Raji (cell line): ENCODE results near the gene BLMH.

Experiments used
- POLR2A ChIP-seq: IDR thresholded peaks from 2 replicates; pipeline ENCODE4 v1.6.1; 2011; ENCODE audit warnings: low read depth, low read length, control low read depth; ENCODE audit not compliant: insufficient read depth

Gene BLMH

DNA sequence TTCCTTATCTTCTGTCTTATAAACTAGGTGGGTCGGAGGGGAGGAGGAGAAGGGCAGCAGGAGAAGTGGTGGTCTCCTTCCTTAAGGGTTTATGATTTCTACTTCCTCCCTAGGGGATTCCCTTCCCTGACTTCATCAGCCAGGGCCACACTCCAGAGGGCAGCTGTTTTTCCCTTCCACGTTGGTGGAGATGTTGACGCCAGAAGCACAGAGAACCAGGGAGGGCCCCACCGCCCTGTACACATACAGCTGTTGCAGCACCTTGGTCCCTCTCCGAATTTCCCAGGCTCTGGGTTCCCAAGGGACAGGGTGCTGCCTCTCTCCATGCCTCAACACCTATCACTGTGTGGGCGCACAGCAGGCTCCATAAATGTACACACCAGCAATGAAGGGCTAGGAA is 50.7 kb downstream of the BLMH start:
- TF ChIP-seq POLR2A = no peak

DNA sequence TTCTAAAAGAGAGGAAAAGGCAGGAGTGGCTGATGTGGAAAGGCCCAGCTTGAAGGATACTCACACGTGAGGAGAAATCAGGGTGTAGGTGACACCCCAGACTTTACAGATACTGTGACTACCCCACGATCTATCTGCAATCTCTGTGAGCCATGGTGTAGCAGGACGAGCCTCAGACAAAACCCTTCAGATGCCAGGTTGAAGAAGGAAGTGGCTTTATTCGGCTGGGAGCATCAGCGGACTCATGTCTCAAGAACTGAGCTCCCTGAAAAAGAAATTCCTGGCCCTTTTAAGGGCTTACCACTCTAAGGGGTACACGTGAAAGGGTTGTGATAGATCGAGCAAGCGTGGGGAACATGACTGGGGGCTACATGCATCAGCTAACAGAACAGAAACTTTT is 51.6 kb downstream of the BLMH start:
- TF ChIP-seq POLR2A = no peak

DNA sequence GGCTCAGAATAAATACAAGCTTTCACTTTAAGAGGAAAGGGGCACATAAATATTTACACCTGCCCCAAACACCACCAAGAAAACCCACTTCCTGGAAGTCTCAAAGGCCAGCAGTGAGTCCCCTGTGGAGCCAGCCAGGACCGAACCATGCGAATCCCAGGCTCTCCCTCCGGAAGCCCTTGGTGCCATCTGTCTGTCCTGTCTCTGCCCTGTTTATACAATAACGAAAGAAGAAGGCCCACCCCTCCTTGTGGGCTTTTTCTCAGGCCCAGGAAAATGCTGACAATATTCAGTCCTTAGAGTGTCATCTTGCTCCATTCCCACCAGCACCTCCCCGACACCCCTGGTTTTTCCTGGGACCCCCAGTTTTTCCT is 52.7 kb downstream of the BLMH start:
- no peak for TF ChIP-seq POLR2A

DNA sequence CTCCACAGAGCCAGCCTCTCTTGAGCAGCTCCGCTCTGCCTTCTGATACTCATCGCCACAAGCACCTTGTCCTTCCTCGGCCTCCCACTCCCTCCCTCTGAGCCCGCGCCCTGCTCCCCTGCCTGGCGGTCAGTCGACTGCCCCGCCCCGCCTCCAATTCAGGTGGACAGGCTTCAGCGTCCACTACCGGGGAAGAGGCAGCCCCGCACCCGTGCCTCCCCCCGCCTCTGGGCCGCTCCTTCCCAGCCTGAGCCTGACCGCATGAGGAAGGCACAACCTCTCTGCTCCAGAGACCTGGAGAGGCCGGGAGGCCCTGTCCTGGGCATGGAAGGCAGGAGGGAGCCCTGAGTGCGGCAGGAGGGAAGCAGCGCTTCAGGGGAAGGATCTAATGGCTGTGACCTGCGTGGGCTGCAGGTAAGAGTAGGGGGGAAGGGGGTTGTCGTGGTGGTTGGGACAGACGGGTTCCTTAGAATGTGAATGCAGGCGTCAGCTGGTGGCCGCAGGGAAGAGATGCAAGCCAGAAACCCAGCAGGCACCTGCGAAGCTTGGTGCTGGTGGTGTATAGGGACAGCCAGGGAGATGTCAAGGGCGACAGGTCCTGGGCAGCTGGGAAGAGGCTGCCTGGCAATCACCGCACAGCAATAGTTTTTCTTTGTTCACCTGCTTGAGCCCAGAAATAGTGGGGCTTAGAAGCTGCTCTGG is 53.2 kb downstream of the BLMH start:
- no peak for TF ChIP-seq POLR2A

DNA sequence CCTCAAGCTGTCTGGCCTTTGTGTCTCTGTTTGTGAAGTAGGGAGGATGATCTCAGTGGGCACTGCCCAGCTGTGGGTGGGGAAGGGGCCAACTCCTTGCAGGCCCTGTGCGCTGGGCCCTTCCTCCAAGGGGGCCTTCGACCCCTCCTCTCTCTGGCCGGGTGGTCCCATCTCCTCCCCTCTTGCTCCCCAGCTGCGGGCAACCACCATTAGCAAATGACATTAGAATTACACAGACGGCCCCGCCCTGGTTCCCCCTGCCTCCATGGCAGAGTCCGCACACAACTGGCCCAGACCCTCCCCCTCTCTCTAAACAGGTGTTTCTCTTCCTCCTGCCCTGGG is 53.8 kb downstream of the BLMH start:
- TF ChIP-seq POLR2A = no peak

DNA sequence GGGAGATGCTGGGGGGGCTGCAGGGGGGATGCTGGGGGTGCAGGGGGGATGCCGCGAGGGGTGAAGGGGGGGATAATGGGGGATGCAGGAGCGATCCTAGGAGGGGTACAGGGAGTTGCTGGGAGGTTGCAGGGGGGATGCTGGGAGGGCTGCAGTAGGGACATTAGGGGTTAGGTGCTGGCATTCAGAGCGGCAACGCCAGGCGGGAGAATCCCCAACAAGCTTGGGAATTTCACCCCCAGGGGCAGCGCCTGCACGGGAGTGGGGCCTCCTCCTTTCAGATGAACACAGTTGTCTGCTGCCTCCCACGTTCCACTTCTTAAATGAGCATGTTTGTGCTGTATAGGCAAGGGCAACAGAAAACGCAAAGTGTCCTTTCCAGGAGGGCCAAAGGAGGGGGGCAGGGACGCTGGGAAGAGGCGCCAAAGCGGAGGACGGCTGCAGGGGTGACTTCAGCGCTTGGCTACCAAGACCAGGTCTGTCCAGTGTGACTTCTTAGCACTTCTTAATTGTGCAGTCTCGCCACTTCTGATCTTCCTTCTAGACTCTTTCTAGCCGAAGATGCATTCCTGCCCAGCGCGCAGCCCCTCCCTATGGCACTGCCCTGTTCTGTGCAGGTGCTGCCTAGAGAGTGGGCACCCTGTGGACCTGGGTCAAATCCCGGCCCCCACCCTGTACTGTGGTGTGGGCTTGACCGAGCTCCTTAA is 54.3 kb downstream of the BLMH start:
- no peak for TF ChIP-seq POLR2A

DNA sequence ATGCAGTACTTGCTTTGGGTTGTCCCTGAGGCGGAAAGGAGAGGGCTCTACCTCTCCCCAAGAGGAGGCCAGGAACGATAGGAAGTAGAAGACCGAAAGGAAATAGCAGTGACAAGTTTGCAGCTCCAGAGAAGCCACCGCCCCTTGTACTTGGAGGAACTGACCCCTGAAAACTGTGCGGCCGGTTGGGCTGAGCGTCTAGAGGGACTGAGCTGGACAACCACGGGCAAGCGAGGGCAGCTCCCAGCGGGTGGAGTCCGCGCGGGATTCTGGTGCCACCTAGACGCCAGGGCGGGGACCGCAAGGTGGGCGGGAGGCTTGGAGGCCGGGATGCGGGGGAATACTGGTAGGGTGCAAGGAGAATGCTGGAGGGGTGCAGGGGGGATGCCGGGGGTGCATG is 55.0 kb downstream of the BLMH start:
- no peak for TF ChIP-seq POLR2A

DNA sequence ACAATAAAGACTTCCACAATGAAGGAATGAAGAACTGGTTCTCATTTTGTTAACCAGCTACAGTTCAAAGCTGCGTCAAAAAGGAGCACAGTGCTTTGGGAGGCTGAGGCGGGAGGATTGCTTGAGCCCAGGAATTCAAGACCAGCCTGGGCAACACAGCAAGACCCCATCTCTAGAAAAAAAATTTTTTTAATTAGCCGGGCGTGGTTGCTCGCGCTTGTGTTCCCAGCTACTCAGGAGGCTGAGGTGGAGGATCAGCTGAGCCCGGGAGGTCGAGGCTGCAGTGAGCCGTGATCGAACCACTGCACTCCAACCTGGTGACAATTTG is 55.5 kb downstream of the BLMH start:
- TF ChIP-seq POLR2A = no peak

DNA sequence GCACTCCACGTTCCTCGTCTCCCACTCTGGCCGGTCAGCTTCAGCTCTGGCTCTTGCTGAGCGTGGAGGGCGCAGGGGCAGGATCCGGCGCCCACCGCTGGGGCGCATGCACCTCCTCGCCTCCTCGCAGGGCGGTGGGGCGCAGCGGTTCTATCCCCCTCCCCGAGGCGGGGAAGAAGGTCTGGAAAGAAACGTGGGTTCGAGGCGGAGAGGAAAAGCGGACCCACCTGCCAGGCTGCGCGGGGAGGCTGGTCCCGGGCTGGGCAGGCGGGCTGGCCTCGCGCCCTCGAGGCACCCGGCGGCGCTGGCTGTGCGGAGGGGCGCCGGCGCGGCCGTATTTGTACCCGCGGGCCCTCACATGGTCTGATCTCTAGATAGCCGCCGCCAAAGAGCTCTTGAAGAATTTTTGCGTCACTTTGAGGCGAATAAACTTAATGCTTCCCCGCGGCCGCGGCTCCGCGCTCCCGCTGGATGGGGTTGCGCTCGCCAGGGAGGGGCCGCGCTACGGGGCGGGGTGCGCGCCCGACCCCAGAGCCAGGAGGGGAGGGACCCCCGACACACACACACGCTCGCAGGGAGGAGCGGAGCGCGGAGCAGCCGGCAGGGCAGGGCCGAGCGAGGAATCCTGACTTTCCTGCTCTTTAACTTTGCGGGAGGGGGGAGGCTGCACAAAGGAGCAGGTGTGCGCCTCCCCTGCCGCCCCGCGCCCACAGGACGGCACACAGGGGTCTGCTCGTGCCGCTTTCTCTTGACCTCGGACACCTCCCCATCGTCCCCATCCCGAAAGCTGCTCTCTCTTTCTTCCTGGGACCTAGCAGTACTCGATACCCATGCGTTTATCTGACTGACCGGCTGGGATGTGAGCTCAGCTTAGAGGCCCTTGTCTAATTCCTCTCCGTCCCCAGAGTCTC is 56.1 kb downstream of the BLMH start, which contains the start of gene SLC6A4:
SLC6A4 (minus strand) TSS at position 312 of the 911 bp plus-strand sequence. CDS start 13,739 bp downstream, outside the sequence.
- TF ChIP-seq POLR2A = no peak

DNA sequence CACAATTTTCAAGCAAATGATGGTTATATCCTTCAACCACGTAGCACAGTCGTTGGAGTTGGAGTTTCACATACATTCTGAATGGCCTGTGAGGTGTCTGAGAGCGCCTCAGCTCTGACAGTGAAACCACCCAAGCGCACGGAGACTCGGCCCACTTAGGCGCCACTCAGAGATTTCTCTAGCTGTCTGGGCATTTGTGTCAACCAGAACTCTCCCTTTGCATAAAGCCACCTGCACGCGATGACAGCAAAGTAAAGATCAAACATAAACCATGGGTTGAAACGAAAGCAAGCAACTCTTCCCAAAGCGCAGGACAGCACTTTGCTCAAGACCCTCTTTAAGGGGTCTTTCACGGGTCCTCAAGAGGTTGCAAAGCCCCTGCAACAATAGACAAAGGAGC is 56.8 kb downstream of the BLMH start:
- TF ChIP-seq POLR2A = no peak

DNA sequence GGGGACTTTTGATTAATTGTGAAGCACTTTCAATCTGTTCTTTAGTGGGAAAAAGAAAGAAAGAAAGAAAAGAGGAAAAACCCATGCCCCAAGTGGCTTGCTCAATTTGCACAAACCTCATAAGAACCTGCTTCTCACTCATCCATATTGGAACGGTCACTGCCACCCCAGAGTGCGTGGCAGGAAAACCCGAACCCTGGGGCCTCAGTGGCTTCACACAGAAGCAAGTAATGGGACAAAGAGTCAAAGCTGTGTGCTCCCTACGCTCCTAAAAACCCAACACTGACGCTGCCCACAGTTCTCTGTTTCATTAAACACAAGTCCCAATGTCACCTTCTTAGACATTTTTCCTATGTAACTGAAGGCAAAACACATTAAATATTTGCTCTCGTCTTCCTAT is 57.4 kb downstream of the BLMH start:
- no peak for TF ChIP-seq POLR2A

DNA sequence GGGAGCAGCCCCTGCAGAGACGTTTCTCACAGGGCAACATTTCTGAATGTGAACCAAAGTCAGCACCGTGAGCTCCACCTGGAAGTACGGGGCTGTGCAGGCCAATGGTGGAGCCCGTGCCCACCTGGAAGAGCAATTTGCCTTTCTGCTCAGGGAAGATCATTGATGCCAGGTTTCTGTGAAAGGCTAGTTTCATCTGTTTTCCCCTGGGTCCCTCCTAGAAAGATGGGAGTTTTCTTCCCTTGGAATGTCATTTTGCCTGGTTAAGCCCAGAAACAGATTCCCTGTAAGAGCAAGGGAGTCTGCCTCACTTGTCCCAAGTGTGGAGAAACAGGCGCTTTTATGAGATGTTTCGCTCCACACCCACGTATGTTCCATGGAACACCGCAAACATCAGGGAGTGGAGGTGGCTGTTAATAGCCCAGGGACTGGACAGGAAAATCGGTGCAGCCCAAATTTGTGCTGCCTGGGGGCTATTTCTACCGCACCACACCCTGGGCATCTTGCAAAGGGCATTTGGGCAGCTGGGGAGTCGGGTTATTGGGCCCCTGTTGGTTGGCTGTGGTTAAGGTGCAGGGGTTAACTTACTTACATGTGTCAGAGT is 58.8 kb downstream of the BLMH start:
- TF ChIP-seq POLR2A = no peak

DNA sequence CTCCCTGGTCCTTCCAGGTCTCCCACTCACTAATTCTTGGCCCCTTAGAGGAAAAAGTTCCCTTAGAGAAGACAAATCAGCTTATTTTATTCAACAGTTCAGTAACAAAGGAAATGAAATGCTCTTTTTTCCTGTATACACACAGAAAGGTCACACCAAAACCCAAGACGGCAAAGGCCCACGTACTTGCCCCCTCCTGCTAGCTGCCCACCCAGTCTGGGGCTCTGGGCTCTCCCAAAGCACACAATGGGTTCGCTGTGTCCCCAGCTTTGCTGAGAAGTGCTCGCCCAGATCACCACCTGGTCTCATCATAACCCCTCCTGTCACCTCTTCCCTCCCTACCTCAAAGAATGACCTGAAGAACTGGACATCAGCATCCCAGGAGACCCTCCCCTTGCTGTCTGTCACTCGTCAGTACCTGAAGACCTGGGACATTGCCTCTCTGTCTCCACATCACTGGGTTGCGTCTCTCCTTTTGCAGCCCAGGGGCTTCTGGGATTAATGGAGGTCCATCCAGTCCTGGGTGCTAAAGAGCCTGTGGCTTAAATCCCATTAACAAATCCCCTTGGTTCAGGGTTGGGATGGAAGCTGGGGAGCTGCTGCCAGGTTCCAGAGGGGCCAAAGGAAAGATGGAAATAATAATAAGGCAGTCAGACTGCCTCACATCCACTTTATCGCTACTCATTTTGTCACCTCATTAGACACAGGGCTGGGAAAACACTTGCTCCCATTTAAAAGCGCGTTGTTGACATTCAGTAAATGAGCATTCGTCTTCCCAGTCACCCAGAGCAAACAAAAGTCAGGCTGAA is 59.5 kb downstream of the BLMH start:
- no peak for TF ChIP-seq POLR2A

DNA sequence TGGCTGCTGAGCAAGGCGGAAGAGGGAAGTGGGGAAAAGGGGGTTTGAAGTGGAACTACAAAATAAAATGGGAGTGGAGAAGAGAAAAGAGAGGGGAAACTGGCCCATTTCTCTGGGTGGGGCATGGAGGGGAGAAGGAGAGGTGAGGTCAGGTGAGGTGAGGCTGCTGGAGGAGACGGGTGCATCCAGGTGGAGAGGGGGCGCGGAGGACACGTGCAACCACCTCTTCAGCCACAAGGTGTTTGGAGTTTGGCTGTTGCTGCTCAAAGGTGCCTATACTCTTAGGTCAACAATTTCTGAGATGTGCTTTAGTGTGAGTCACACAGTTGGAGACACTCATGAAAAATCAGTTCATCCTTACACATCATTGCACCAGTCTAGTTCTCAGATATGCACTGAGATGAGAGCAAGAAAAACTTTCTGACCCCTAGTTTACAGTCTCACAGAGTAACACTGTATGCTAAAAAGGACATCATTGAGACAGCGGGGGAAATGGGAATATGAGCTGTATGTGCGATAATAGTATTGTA is 61.1 kb downstream of the BLMH start:
- TF ChIP-seq POLR2A = no peak
